ENCODE measurements around the gene NRG3. TPM values are rescaled to one million over a fixed set of nuclear protein-coding genes. Genes with fewer than 3 reads are reported as not detected.

Gene NRG3
- total and polyA plus RNA-seq, 3 donors from 2014 or later: 2.7 to 3.9 (median 2.7) TPM

DNA sequence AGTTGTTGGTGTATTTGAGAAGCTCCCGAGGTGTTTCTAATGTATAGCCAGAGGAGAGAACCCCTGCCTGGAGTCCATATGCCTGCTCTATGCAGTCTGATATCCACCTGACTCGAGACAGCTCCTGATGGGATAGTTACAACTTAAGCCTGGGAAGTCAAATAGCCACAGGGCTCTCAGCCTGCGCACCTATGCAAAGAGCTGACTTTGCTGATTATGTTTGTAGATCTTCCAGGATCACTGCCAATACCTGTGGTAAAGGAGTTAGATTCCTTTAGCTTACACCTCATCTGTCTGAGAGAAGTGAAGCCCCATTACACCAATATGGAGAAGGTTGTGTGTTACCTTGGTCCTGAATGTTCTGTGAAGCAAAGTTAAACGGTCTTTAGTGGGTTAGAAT is 1063.3 kb downstream of the NRG3 start:
- H3K9me3 ChIP-seq: no peaks in the 10 kb centered on the region
- 84 to 91% methylated on average over 4 of the region's 4 CpGs for WGBS, 2 donors
- TF ChIP-seq, protein P1, sequence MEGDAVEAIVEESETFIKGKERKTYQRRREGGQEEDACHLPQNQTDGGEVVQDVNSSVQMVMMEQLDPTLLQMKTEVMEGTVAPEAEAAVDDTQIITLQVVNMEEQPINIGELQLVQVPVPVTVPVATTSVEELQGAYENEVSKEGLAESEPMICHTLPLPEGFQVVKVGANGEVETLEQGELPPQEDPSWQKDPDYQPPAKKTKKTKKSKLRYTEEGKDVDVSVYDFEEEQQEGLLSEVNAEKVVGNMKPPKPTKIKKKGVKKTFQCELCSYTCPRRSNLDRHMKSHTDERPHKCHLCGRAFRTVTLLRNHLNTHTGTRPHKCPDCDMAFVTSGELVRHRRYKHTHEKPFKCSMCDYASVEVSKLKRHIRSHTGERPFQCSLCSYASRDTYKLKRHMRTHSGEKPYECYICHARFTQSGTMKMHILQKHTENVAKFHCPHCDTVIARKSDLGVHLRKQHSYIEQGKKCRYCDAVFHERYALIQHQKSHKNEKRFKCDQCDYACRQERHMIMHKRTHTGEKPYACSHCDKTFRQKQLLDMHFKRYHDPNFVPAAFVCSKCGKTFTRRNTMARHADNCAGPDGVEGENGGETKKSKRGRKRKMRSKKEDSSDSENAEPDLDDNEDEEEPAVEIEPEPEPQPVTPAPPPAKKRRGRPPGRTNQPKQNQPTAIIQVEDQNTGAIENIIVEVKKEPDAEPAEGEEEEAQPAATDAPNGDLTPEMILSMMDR (IDR thresholded peaks at IDR 0.05): no peak
- no peak for TF ChIP-seq POLR2A (IDR thresholded peaks at IDR 0.05)
- DNase-seq: no peak
- no peaks in the 10 kb centered on the region for H3K36me3 ChIP-seq (ENCODE audit: low read depth, missing control alignments)
- intact Hi-C loops (cut with DNase I; ENCODE audit: low total_unique reads): no loop called here
- no peak overlapping the region for H3K4me3 ChIP-seq
- H3K27me3 ChIP-seq: no peaks in the 10 kb centered on the region
- peaks cover 2% of the 10 kb centered on the region for H3K4me1 ChIP-seq
- H3K27ac ChIP-seq: no peak overlapping the region

DNA sequence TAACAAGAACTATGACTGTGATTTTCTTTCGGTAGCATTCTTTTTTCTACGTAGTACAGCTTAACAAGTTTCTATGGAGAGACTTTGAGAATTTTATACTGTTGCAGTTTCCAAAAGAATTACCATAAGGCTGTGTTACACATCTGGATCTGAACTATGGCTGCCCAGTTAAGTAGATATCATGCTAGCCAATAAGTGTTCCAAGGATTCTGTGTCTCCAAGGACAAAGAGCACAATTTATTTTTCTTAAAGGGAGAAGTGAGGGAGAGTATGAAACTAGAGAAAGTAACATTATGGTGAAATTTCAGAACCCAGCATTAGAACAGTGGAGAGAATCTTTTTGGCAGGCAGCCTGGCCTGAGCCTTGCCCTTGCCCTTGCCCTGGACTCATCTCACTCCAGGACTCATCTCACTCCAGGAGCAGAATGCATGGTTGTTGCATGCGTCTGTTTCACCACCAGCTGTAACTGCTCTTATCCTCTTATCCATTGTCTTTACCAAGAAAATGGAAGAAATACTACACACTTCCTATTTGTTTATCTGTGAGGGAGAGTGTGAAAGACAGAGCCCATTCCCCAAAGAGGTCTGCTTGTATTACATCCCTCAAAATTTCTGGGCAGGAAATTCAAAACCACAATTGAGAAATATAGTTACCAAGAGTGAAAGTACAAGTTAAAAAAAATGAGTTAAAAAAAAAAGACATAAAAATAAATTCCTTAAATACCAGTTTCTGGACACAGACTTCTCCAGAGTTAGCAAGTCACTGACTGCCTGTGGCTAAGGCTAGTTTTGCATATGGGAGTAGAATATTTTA is 1067.5 kb downstream of the NRG3 start:
- no peaks in the 10 kb centered on the region for H3K9me3 ChIP-seq
- no peaks in the 10 kb centered on the region for H3K27me3 ChIP-seq
- H3K4me3 ChIP-seq: no peak overlapping the region
- WGBS, 2 donors: 48 to 50% methylated on average over 3 of the region's 3 CpGs
- no peaks in the 10 kb centered on the region for H3K36me3 ChIP-seq (ENCODE audit: low read depth, missing control alignments)
- peaks cover 4% of the 10 kb centered on the region for H3K4me1 ChIP-seq
- TF ChIP-seq POLR2A (IDR thresholded peaks at IDR 0.05): no peak
- TF ChIP-seq, protein P1 (IDR thresholded peaks at IDR 0.05): no peak
- H3K27ac ChIP-seq: no peak overlapping the region
- peak; percentile 46 for DNase-seq
- intact Hi-C loops (cut with DNase I; ENCODE audit: low total_unique reads): no loop called here

DNA sequence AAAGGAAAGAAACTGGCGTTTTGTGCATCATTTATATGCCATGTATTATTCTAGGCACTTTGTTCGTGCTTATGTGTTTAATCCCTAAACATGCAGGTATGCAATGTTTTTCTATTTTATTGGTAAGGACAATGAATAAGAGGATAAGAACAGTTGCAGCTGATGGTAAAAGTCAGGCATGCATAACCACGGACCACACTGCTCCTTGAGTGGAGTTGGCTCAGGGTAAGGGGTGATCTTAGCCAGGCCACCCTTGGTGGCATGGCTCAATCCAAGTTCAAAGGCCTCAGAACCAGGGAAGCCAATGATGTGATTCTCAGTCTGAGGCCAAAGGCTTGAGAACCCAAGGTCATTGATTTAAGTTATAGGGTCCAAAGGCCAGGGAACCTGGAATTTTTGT is 1068.1 kb downstream of the NRG3 start:
- Histone ChIP-seq H3K27me3 (no peaks in the 10 kb centered on the region), H3K4me1 (peaks cover 4% of the 10 kb centered on the region), H3K27ac (no peak overlapping the region), H3K9me3 (no peaks in the 10 kb centered on the region), H3K4me3 (no peak overlapping the region), H3K36me3 (ENCODE audit: low read depth, missing control alignments) (no peaks in the 10 kb centered on the region)
- no peak for DNase-seq
- intact Hi-C loops (cut with DNase I; ENCODE audit: low total_unique reads): no loop called here
- WGBS, 2 donors: 50 to 56% methylated on average over 3 of the region's 3 CpGs
- TF ChIP-seq POLR2A (IDR thresholded peaks at IDR 0.05): no peak
- TF ChIP-seq, protein P1 (IDR thresholded peaks at IDR 0.05): no peak

DNA sequence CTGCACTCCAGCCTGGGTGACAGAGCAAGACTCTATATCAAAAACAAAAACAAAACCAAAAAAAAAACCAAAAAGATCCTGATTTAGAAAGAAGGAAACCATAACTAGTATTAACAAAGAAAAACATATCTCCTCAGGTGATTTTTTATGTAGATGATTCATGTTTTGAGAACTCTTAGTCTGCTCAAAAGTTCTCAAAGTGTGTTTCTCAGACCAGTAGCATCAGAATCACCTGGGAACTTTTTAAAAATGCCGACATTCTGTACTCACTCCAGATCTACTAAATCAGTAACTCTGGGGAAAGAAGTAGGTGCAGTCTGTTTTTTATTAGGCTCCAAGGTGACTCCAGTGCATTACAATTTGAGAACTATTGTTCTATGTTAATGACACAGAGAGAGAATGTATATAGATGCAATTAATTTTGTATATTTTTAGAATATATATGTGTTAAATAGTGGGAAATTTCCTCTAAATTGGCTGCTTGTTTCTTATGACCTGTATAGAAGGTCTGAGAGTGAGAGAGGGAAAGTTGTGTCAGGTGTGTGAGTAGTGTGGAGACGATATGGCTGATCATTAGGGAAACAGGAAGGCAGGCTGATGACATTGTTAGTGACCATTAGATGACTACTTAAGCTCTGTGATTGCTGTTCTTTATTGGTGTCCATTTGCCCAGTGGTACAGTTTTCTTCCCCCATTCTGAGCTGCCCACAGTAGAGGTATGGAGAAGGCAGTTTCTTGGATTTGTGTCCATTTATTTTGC is 1075.0 kb downstream of the NRG3 start:
- Histone ChIP-seq H3K4me1 (no peaks in the 10 kb centered on the region), H3K27me3 (no peaks in the 10 kb centered on the region), H3K4me3 (no peak overlapping the region), H3K36me3 (ENCODE audit: low read depth, missing control alignments) (no peaks in the 10 kb centered on the region), H3K27ac (no peak overlapping the region), H3K9me3 (no peaks in the 10 kb centered on the region)
- no peak for TF ChIP-seq POLR2A (IDR thresholded peaks at IDR 0.05)
- TF ChIP-seq, protein P1 (IDR thresholded peaks at IDR 0.05): no peak
- no peak for DNase-seq
- WGBS, 2 donors: 88 to 92% methylated on average over 2 of the region's 2 CpGs
- intact Hi-C loops (cut with DNase I; ENCODE audit: low total_unique reads): no loop called here

All from testis (tissue), 3 donors.